ENCODE results near the gene CPSF4L. TPM values are rescaled to one million over a fixed set of nuclear protein-coding genes. Genes with fewer than 3 reads are reported as not detected.

CPSF4L gene
- total and polyA plus RNA-seq, 2 of the 13 experiments (the other 11 are each of a cell fraction or from before 2014, with no cell fraction given): 0.73 to 1.6 TPM

DNA sequence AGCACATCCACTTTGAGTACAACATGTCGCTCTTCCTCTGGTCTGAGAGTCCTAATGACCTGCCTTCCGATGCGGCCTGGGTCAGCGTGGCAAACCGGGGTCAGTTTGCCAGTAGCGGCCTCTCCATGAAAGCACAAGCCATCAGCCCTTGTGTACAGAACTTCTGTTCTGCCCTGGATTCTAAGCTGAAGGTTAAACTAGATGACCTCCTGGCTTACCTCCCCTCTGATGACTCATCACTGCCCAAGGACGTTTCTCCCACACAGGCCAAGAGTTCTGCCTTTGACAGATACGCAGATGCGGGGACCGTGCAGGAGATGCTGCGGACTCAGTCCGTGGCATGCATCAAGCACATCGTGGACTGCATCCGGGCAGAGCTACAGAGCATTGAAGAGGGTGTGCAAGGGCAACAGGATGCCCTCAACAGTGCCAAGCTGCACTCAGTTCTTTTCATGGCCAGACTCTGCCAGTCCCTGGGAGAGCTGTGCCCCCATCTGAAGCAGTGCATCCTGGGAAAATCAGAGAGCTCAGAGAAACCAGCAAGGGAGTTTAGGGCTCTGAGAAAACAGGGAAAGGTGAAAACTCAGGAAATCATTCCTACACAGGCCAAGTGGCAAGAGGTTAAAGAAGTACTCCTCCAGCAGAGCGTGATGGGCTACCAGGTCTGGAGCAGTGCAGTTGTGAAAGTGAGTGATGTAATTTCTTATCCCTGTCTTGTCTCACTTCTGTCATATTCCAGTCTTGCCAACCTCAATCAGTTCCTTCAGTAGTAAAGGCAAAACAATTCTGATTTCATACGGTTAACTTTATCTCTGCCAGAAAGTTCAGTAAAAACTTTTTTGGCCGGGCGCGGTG, 60.2 kb downstream of the CPSF4L start (continued):
- TF ChIP-seq ZBTB37 (CRISPR knock-in tag; IDR thresholded peaks at IDR 0.05) (peak; percentile 97), ZNF34 (CRISPR knock-in tag; IDR thresholded peaks at IDR 0.05; ENCODE audit: borderline replicate concordance) (0 out of 2 replicates have a peak, but pooled peaks have one; percentile 52), ZNF839 (CRISPR knock-in tag; IDR thresholded peaks at IDR 0.05; ENCODE audit: borderline replicate concordance) (peak; percentile 56; the same call in 1 of the 2 replicates), ZNF143 (CRISPR knock-in tag; IDR thresholded peaks at IDR 0.05) (peak; percentile 87), FOXC1 (CRISPR knock-in tag; IDR thresholded peaks at IDR 0.05; ENCODE audit: borderline replicate concordance) (peak; percentile 81; the same call in 1 of the 2 replicates), ZBTB8A (CRISPR knock-in tag; IDR thresholded peaks at IDR 0.05; ENCODE audit: borderline replicate concordance, low read depth) (0 out of 2 replicates have a peak, but pooled peaks have one; percentile 17), ZNF17 (CRISPR knock-in tag; IDR thresholded peaks at IDR 0.05) (no peak), PRDM10 (CRISPR knock-in tag; IDR thresholded peaks at IDR 0.05; ENCODE audit: low read depth) (peak; percentile 81; the same call in 1 of the 2 replicates), ZNF264 (CRISPR knock-in tag; IDR thresholded peaks at IDR 0.05) (peak; percentile 55), HIVEP1 (CRISPR knock-in tag; IDR thresholded peaks at IDR 0.05) (peak; percentile 77; the same call in 1 of the 2 replicates), HMGA1 (CRISPR knock-in tag; conservative IDR thresholded peaks at IDR 0.05) (no peak), ZNF570 (CRISPR knock-in tag; IDR thresholded peaks at IDR 0.05; ENCODE audit: borderline replicate concordance) (no peak), PITX1 (CRISPR knock-in tag; IDR thresholded peaks at IDR 0.05) (peak; percentile 98), CHD2 (IDR thresholded peaks at IDR 0.05; ENCODE audit: low read depth, low read length) (no peak), KLF15 (CRISPR knock-in tag; IDR thresholded peaks at IDR 0.05; ENCODE audit: borderline replicate concordance) (no peak), MED8 (CRISPR knock-in tag; IDR thresholded peaks at IDR 0.05; ENCODE audit: insufficient replicate concordance) (no peak), EP300 (IDR thresholded peaks at IDR 0.05; ENCODE audit: low read depth in 2 of 2, low read length in 2 of 2) (peak; percentile 44 to 90; a peak in 3 of 4 replicates), EP300 (CRISPR knock-in tag; IDR thresholded peaks at IDR 0.05; ENCODE audit: borderline replicate concordance) (peak; percentile 64; the same call in 1 of the 2 replicates), ZNF878 (CRISPR knock-in tag; IDR thresholded peaks at IDR 0.05) (peak; percentile 99), ZNF563 (CRISPR knock-in tag; IDR thresholded peaks at IDR 0.05) (peak; percentile 79; the same call in 1 of the 2 replicates), MTF1 (CRISPR knock-in tag; IDR thresholded peaks at IDR 0.05) (no peak), POGZ (CRISPR knock-in tag; IDR thresholded peaks at IDR 0.05) (peak; percentile 90), RFX1 (IDR thresholded peaks at IDR 0.05) (no peak), ZNF430 (CRISPR knock-in tag; IDR thresholded peaks at IDR 0.05) (peak; percentile 97)

Data from HepG2 (cell line).